ENCODE results near the gene ZNF518A.

ZNF518A gene, protein sequence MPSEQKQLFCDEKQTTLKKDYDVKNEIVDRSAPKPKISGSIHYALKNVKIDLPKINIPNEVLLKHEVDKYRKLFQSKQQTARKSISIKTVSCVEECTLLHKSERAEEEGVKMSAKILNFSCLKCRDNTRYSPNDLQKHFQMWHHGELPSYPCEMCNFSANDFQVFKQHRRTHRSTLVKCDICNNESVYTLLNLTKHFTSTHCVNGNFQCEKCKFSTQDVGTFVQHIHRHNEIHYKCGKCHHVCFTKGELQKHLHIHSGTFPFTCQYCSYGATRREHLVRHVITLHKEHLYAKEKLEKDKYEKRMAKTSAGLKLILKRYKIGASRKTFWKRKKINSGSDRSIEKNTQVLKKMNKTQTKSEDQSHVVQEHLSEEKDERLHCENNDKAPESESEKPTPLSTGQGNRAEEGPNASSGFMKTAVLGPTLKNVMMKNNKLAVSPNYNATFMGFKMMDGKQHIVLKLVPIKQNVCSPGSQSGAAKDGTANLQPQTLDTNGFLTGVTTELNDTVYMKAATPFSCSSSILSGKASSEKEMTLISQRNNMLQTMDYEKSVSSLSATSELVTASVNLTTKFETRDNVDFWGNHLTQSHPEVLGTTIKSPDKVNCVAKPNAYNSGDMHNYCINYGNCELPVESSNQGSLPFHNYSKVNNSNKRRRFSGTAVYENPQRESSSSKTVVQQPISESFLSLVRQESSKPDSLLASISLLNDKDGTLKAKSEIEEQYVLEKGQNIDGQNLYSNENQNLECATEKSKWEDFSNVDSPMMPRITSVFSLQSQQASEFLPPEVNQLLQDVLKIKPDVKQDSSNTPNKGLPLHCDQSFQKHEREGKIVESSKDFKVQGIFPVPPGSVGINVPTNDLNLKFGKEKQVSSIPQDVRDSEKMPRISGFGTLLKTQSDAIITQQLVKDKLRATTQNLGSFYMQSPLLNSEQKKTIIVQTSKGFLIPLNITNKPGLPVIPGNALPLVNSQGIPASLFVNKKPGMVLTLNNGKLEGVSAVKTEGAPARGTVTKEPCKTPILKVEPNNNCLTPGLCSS (N-terminal part only)

DNA sequence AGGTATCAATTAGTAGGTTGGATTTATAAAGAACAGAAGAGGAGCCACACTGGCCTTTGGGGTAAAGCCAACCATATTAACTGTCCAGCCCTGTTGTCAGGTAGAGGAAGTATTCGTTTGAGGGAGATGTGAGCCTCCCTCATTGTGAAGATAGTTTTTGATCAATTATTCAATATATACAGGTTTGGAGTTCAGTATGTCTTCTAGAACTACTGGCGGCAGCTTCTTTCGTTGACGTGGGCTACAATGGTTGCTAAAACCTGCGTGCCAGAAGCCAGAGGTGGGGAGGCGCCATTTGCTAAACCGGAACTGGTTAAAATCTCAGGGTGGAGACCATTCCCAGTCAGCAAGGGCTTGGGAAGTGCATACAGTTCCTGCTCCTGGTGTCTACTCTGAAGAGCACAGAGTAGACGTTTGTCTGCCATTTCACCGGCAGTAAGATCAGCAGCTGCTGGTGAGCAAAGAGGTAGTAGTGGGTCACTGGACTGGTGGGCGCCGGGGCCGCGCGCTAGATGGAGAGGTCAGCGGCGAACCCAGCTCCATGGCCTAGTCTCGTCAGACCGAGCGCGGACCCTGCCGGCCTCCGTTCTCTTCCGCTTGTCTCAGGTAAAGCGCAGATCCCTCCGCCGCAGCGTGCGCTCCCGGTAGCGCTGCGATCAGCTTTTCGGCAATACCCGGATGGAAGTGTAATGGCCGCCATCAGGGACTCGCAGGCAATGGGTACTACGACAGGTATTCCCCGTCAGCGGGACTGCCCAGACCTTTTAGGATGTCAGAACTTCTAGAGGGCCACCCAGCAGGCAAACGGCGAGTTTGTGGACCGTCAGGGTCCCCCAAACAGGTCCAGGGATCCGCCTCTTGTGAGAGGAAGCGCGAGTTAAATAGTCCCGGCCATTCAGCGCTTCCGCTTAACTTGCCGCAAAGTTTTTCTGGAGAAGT lies at the start of gene ZNF518A:
ZNF518A (plus strand) TSS at position 911 of the 939 bp plus-strand sequence. CDS start 26,026 bp downstream, outside the sequence.
- Histone ChIP-seq H3K36me3 (ENCODE audit: insufficient read depth, low read length) (peaks cover 17% of the 10 kb centered on the region), H3K4me1 (ENCODE audit: insufficient read depth, low read length) (peaks cover 22% of the 10 kb centered on the region), H2AFZ (ENCODE audit: low read depth, low read length) (peak within 1 kb of the TSS; percentile 85), H3K9me3 (ENCODE audit: low read length) (no peaks in the 10 kb centered on the region), H3K4me3 (ENCODE audit: low read length) (peak within 1 kb of the TSS; percentile 84), H3K27me3 (ENCODE audit: insufficient read depth, low read length) (no peaks in the 10 kb centered on the region)

DNA sequence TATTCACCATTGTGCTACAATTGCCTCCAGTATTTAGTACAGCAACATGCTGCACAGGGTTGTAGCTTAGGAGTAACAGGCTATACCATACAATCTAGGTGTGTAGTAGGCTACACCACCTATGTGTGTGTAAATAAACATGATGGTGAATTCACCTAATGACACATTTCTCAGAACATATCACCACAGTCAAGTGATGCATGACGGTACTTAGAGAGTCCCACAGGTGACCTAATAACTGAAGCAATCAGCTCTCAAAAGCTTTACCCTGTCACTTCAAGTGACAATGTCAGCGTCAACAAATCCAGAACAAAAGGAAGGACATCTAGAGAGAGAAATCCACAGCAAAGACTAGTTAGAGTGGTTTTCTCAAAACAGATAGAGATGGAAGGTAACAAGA lies 47.9 kb upstream of the ZNF518A start:
- H3K27me3 ChIP-seq (ENCODE audit: insufficient read depth, low read length): no peaks in the 10 kb centered on the region
- no peak overlapping the region for H3K4me3 ChIP-seq (ENCODE audit: low read length)
- H3K36me3 ChIP-seq (ENCODE audit: insufficient read depth, low read length): no peaks in the 10 kb centered on the region
- peaks cover 3% of the 10 kb centered on the region for H3K4me1 ChIP-seq (ENCODE audit: insufficient read depth, low read length)
- no peak overlapping the region for H2AFZ ChIP-seq (ENCODE audit: low read depth, low read length)
- H3K9me3 ChIP-seq (ENCODE audit: low read length): no peaks in the 10 kb centered on the region

GRCh38 chr10:96082748-96083147 lies 47.3 kb upstream of the ZNF518A start:
- Histone ChIP-seq H3K36me3 (ENCODE audit: insufficient read depth, low read length) (no peaks in the 10 kb centered on the region), H2AFZ (ENCODE audit: low read depth, low read length) (no peak overlapping the region), H3K27me3 (ENCODE audit: insufficient read depth, low read length) (no peaks in the 10 kb centered on the region), H3K4me1 (ENCODE audit: insufficient read depth, low read length) (peaks cover 3% of the 10 kb centered on the region), H3K4me3 (ENCODE audit: low read length) (no peak overlapping the region), H3K9me3 (ENCODE audit: low read length) (no peaks in the 10 kb centered on the region)

GRCh38 chr10:96089116-96089515 lies 41.0 kb upstream of the ZNF518A start:
- Histone ChIP-seq H3K36me3 (ENCODE audit: insufficient read depth, low read length) (no peaks in the 10 kb centered on the region), H3K9me3 (ENCODE audit: low read length) (no peaks in the 10 kb centered on the region), H3K4me3 (ENCODE audit: low read length) (no peak overlapping the region), H3K27me3 (ENCODE audit: insufficient read depth, low read length) (peaks cover 3% of the 10 kb centered on the region), H3K4me1 (ENCODE audit: insufficient read depth, low read length) (no peaks in the 10 kb centered on the region), H2AFZ (ENCODE audit: low read depth, low read length) (no peak overlapping the region)

GRCh38 chr10:96089670-96090462 lies 40.2 kb upstream of the ZNF518A start:
- no peak overlapping the region for H2AFZ ChIP-seq (ENCODE audit: low read depth, low read length)
- H3K27me3 ChIP-seq (ENCODE audit: insufficient read depth, low read length): peaks cover 3% of the 10 kb centered on the region
- H3K36me3 ChIP-seq (ENCODE audit: insufficient read depth, low read length): no peaks in the 10 kb centered on the region
- no peaks in the 10 kb centered on the region for H3K9me3 ChIP-seq (ENCODE audit: low read length)
- no peaks in the 10 kb centered on the region for H3K4me1 ChIP-seq (ENCODE audit: insufficient read depth, low read length)
- no peak overlapping the region for H3K4me3 ChIP-seq (ENCODE audit: low read length)

DNA sequence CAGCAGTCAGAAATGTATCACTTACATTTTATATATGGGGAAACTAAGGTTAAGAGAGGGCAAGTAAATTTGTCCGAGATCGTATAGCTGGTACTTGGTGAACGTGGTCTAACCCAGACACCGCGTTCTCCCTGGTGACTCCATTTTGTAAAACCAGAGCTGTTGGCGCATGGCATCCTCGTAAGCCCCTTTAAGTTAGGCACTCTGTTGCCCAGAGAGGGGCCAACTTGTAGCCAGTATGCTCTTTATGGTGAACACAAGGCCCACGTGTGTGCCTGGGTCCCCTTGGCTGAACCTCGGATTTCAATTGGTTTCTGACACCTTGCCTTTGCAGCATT lies 39.7 kb upstream of the ZNF518A start:
- H3K27me3 ChIP-seq (ENCODE audit: insufficient read depth, low read length): peaks cover 3% of the 10 kb centered on the region
- no peaks in the 10 kb centered on the region for H3K9me3 ChIP-seq (ENCODE audit: low read length)
- H2AFZ ChIP-seq (ENCODE audit: low read depth, low read length): no peak overlapping the region
- H3K36me3 ChIP-seq (ENCODE audit: insufficient read depth, low read length): no peaks in the 10 kb centered on the region
- H3K4me3 ChIP-seq (ENCODE audit: low read length): no peak overlapping the region
- H3K4me1 ChIP-seq (ENCODE audit: insufficient read depth, low read length): no peaks in the 10 kb centered on the region

- no peaks in the 10 kb centered on the region for H3K36me3 ChIP-seq (ENCODE audit: insufficient read depth, low read length)
- H3K4me3 ChIP-seq (ENCODE audit: low read length): no peak overlapping the region
- H3K27me3 ChIP-seq (ENCODE audit: insufficient read depth, low read length): peaks cover 5% of the 10 kb centered on the region
- H2AFZ ChIP-seq (ENCODE audit: low read depth, low read length): no peak overlapping the region
- no peaks in the 10 kb centered on the region for H3K9me3 ChIP-seq (ENCODE audit: low read length)
- H3K4me1 ChIP-seq (ENCODE audit: insufficient read depth, low read length): no peaks in the 10 kb centered on the region
Measured at GRCh38 chr10:96092999-96093767, 36.9 kb upstream of the ZNF518A start.

DNA sequence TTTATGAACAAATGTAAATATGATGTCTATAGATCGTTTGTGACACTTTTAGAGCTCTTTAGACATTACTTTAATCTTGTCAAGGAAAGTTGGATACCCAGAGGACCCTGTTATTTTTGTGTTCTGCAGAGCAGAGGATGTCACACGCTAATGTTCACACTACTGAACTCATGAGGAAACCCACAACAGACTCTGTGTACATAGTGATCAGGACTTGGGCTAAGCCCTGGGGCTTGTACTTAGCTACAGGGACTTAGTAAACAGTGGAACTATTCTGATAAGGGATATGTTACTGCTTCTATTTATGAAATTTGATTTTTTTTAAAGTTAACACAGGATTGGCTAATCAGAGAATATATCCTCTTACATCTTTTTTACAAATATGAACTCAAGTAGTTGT lies 36.1 kb upstream of the ZNF518A start:
- no peak overlapping the region for H2AFZ ChIP-seq (ENCODE audit: low read depth, low read length)
- no peaks in the 10 kb centered on the region for H3K36me3 ChIP-seq (ENCODE audit: insufficient read depth, low read length)
- H3K4me1 ChIP-seq (ENCODE audit: insufficient read depth, low read length): no peaks in the 10 kb centered on the region
- H3K27me3 ChIP-seq (ENCODE audit: insufficient read depth, low read length): peaks cover 5% of the 10 kb centered on the region
- H3K4me3 ChIP-seq (ENCODE audit: low read length): no peak overlapping the region
- no peaks in the 10 kb centered on the region for H3K9me3 ChIP-seq (ENCODE audit: low read length)

GRCh38 chr10:96096958-96097357 lies 33.1 kb upstream of the ZNF518A start:
- Histone ChIP-seq H3K4me1 (ENCODE audit: insufficient read depth, low read length) (no peaks in the 10 kb centered on the region), H3K36me3 (ENCODE audit: insufficient read depth, low read length) (no peaks in the 10 kb centered on the region), H3K4me3 (ENCODE audit: low read length) (no peak overlapping the region), H2AFZ (ENCODE audit: low read depth, low read length) (no peak overlapping the region), H3K27me3 (ENCODE audit: insufficient read depth, low read length) (peaks cover 2% of the 10 kb centered on the region), H3K9me3 (ENCODE audit: low read length) (no peaks in the 10 kb centered on the region)

DNA sequence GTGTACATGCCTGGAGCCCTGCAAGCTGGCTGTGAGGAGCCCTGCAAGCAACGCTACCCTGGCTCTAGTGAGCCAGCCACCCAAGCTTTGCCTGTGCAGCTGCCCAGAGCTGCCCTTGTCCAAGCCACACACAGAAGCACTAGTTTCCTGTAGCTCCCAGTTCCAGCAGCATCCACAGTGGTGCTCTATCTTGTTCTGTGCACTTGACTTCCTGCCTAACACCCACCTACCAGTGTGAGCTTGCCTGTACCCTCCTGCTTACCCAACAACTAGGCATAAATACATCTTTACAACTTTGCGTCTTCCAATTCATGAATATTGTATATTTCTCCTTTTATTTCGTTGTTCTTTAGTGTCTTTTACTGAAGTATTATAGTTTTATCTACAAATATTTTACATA lies 32.2 kb upstream of the ZNF518A start:
- no peaks in the 10 kb centered on the region for H3K36me3 ChIP-seq (ENCODE audit: insufficient read depth, low read length)
- H3K9me3 ChIP-seq (ENCODE audit: low read length): no peaks in the 10 kb centered on the region
- no peak overlapping the region for H3K4me3 ChIP-seq (ENCODE audit: low read length)
- H3K4me1 ChIP-seq (ENCODE audit: insufficient read depth, low read length): no peaks in the 10 kb centered on the region
- H2AFZ ChIP-seq (ENCODE audit: low read depth, low read length): no peak overlapping the region
- peaks cover 2% of the 10 kb centered on the region for H3K27me3 ChIP-seq (ENCODE audit: insufficient read depth, low read length)

GRCh38 chr10:96107623-96108038 lies 22.5 kb upstream of the ZNF518A start:
- H3K4me1 ChIP-seq (ENCODE audit: insufficient read depth, low read length): peaks cover 8% of the 10 kb centered on the region
- no peak overlapping the region for H3K4me3 ChIP-seq (ENCODE audit: low read length)
- peaks cover 6% of the 10 kb centered on the region for H3K9me3 ChIP-seq (ENCODE audit: low read length)
- H3K36me3 ChIP-seq (ENCODE audit: insufficient read depth, low read length): no peaks in the 10 kb centered on the region
- peak overlapping the region; percentile 48 for H2AFZ ChIP-seq (ENCODE audit: low read depth, low read length)
- no peaks in the 10 kb centered on the region for H3K27me3 ChIP-seq (ENCODE audit: insufficient read depth, low read length)
